Activated CD8-positive, alpha-beta memory T cell treated with anti-CD3 and anti-CD28 coated beads, Interleukin-2, amount 10 ng/mL, durations not matched to agents 7 days and 5 days (primary cell): ENCODE data around the gene PLXNB3. TPM values are rescaled to one million over a fixed set of nuclear protein-coding genes. Genes with fewer than 3 reads are reported as not detected.
A peak's percentile ranks its signal among the peaks of the same experiment; 100 is the strongest.
"Not testable (repeated sequence)": the region's sequence is repeated elsewhere in the genome, so short reads cannot be mapped to it uniquely, and the experiment has no call there.

Source experiments
- ATAC-seq: fragments of 150-1000 bp; cut with Tn5 transposase; one replicate; pipeline ENCODE4 v1.10.0; 2021; ENCODE audit warnings: moderate library complexity
- CTCF ChIA-PET: fragments of 350-600 bp; sonication (Branson Sonifier 250); formaldehyde crosslinking; loops from one replicate; lab custom pipeline; 2021; ENCODE audit warnings: antibody characterized with exemption; lab: Charles Lee
- DNase-seq: peaks from one replicate; pipeline ENCODE4 v3.0.0-alpha.2; 2020
- H3K27ac Mint-ChIP-seq: one replicate; pipeline ENCODE4 v1.8.0; 2021; ENCODE audit warnings: mild to moderate bottlenecking, mixed read lengths
- H3K27me3 Mint-ChIP-seq: one replicate; pipeline ENCODE4 v1.8.0; 2021; ENCODE audit warnings: mixed read lengths
- H3K36me3 Mint-ChIP-seq: one replicate; pipeline ENCODE4 v1.8.0; 2021; ENCODE audit warnings: mild to moderate bottlenecking, mixed read lengths
- H3K4me1 Mint-ChIP-seq: one replicate; pipeline ENCODE4 v1.8.0; 2021; ENCODE audit warnings: mixed read lengths
- H3K4me3 Mint-ChIP-seq: one replicate; pipeline ENCODE4 v1.8.0; 2021; ENCODE audit warnings: mild to moderate bottlenecking, moderate library complexity, mixed read lengths
- H3K9me3 Mint-ChIP-seq: one replicate; pipeline ENCODE4 v1.8.0; 2022; ENCODE audit warnings: low read depth, mixed read lengths
- total RNA-seq, 2 experiments: library from RNA; stranded (reverse); gene quantifications; one replicate each; pipeline ENCODE4 v1.2.3, GENCODE V29; 2021

The PLXNB3 gene
- total RNA-seq, 2 experiments from 2014 or later = 0.42 to 0.50 TPM

GRCh38 chrX:153738056-153738605, 25.9 kb upstream of the PLXNB3 start:
- CTCF ChIA-PET = no interaction called here
- Mint-ChIP-seq H3K9me3 (peaks cover 2% of the 10 kb centered on the region), H3K36me3 (peaks cover 8% of the 10 kb centered on the region), H3K27ac (no peak overlapping the region), H3K4me1 (peaks cover 31% of the 10 kb centered on the region), H3K4me3 (no peak overlapping the region), H3K27me3 (no peaks in the 10 kb centered on the region)
- DNase-seq (no peak), ATAC-seq (no peak)

GRCh38 chrX:153739754-153740486, 24.1 kb upstream of the PLXNB3 start:
- no peaks in the 10 kb centered on the region for H3K9me3 Mint-ChIP-seq
- DNase-seq = peak; percentile 65
- H3K27ac Mint-ChIP-seq = peak overlapping the region; percentile 88
- H3K4me3 Mint-ChIP-seq = peak overlapping the region; percentile 33
- peaks cover 27% of the 10 kb centered on the region for H3K4me1 Mint-ChIP-seq
- H3K27me3 Mint-ChIP-seq = peaks cover 3% of the 10 kb centered on the region
- H3K36me3 Mint-ChIP-seq = peaks cover under 1% of the 10 kb centered on the region
- peak; percentile 94 for ATAC-seq
- CTCF ChIA-PET = no interaction called here

- Mint-ChIP-seq H3K4me1 (peaks cover 19% of the 10 kb centered on the region), H3K27ac (peak overlapping the region; percentile 88), H3K9me3 (no peaks in the 10 kb centered on the region), H3K27me3 (peaks cover 6% of the 10 kb centered on the region), H3K4me3 (peak overlapping the region; percentile 33), H3K36me3 (no peaks in the 10 kb centered on the region)
- CTCF ChIA-PET = no interaction called here
- DNase-seq (no peak), ATAC-seq (no peak)
Observed at GRCh38 chrX:153740631-153741222, 23.3 kb upstream of the PLXNB3 start.

- H3K4me3 Mint-ChIP-seq = no peak overlapping the region
- CTCF ChIA-PET = no interaction called here
- DNase-seq (no peak), ATAC-seq (no peak)
- H3K27me3 Mint-ChIP-seq = peaks cover 8% of the 10 kb centered on the region
- H3K4me1 Mint-ChIP-seq = peaks cover 17% of the 10 kb centered on the region
- no peaks in the 10 kb centered on the region for H3K36me3 Mint-ChIP-seq
- no peaks in the 10 kb centered on the region for H3K9me3 Mint-ChIP-seq
- no peak overlapping the region for H3K27ac Mint-ChIP-seq
Observed at GRCh38 chrX:153741446-153741845, 22.6 kb upstream of the PLXNB3 start.

- H3K9me3 Mint-ChIP-seq, H3K36me3 Mint-ChIP-seq: not testable (repeated sequence)
Observed at GRCh38 chrX:153742111-153742510, 21.9 kb upstream of the PLXNB3 start.

GRCh38 chrX:153742796-153743467, 21.1 kb upstream of the PLXNB3 start:
- H3K4me1 Mint-ChIP-seq = peaks cover 17% of the 10 kb centered on the region
- H3K27me3 Mint-ChIP-seq = peaks cover 11% of the 10 kb centered on the region
- H3K27ac Mint-ChIP-seq, DNase-seq, H3K9me3 Mint-ChIP-seq, H3K36me3 Mint-ChIP-seq, H3K4me3 Mint-ChIP-seq, CTCF ChIA-PET, ATAC-seq: not testable (repeated sequence)

More at GRCh38 chrX:153742111-153742510, 21.9 kb upstream of the PLXNB3 start:
- H3K27ac Mint-ChIP-seq, H3K4me3 Mint-ChIP-seq, ATAC-seq, DNase-seq, CTCF ChIA-PET: not testable (repeated sequence)
- peaks cover 11% of the 10 kb centered on the region for H3K27me3 Mint-ChIP-seq
- H3K4me1 Mint-ChIP-seq = peaks cover 17% of the 10 kb centered on the region

GRCh38 chrX:153743468-153744209, 20.4 kb upstream of the PLXNB3 start:
- H3K4me3 Mint-ChIP-seq, H3K36me3 Mint-ChIP-seq: not testable (repeated sequence)

GRCh38 chrX:153744210-153745066, 19.6 kb upstream of the PLXNB3 start:
- Mint-ChIP-seq H3K27me3 (peaks cover 11% of the 10 kb centered on the region), H3K9me3 (no peaks in the 10 kb centered on the region), H3K4me3 (no peak overlapping the region), H3K4me1 (peaks cover 17% of the 10 kb centered on the region), H3K27ac (no peak overlapping the region), H3K36me3 (no peaks in the 10 kb centered on the region)
- ATAC-seq = no peak
- DNase-seq = no peak
- CTCF ChIA-PET = no interaction called here

More at GRCh38 chrX:153743468-153744209, 20.4 kb upstream of the PLXNB3 start:
- H3K27ac Mint-ChIP-seq, ATAC-seq, H3K9me3 Mint-ChIP-seq, DNase-seq, CTCF ChIA-PET: not testable (repeated sequence)
- H3K27me3 Mint-ChIP-seq = peaks cover 11% of the 10 kb centered on the region
- peaks cover 17% of the 10 kb centered on the region for H3K4me1 Mint-ChIP-seq

- H3K4me3 Mint-ChIP-seq, H3K36me3 Mint-ChIP-seq, ATAC-seq, H3K9me3 Mint-ChIP-seq, DNase-seq, CTCF ChIA-PET, H3K27ac Mint-ChIP-seq: not testable (repeated sequence)
- peaks cover 15% of the 10 kb centered on the region for H3K27me3 Mint-ChIP-seq
- H3K4me1 Mint-ChIP-seq = peaks cover 11% of the 10 kb centered on the region
Observed at GRCh38 chrX:153745067-153745433, 19.0 kb upstream of the PLXNB3 start.

GRCh38 chrX:153746359-153746758, 17.7 kb upstream of the PLXNB3 start:
- H3K27ac Mint-ChIP-seq = no peak overlapping the region
- ATAC-seq (no peak), DNase-seq (no peak)
- no peak overlapping the region for H3K4me3 Mint-ChIP-seq
- H3K27me3 Mint-ChIP-seq = peaks cover 17% of the 10 kb centered on the region
- CTCF ChIA-PET = no interaction called here
- peaks cover under 1% of the 10 kb centered on the region for H3K4me1 Mint-ChIP-seq
- no peaks in the 10 kb centered on the region for H3K36me3 Mint-ChIP-seq
- H3K9me3 Mint-ChIP-seq = no peaks in the 10 kb centered on the region

- ATAC-seq, H3K27ac Mint-ChIP-seq, DNase-seq, H3K36me3 Mint-ChIP-seq, H3K4me1 Mint-ChIP-seq, H3K9me3 Mint-ChIP-seq, H3K4me3 Mint-ChIP-seq, CTCF ChIA-PET: not testable (repeated sequence)
- H3K27me3 Mint-ChIP-seq = peaks cover 17% of the 10 kb centered on the region
Observed at GRCh38 chrX:153746991-153747390, 17.1 kb upstream of the PLXNB3 start.

GRCh38 chrX:153749017-153749416, 15.0 kb upstream of the PLXNB3 start:
- not testable (repeated sequence) for H3K36me3 Mint-ChIP-seq, DNase-seq, H3K27ac Mint-ChIP-seq, ATAC-seq, H3K9me3 Mint-ChIP-seq, H3K4me1 Mint-ChIP-seq, H3K4me3 Mint-ChIP-seq
- CTCF ChIA-PET = interaction anchor here (1.2 kb wide), 1 partner anchor 14 kb away, joined by 5 read pairs; no protein-coding TSS in a partner anchor
- peaks cover 19% of the 10 kb centered on the region for H3K27me3 Mint-ChIP-seq
